SK-N-SH (cell line): Measurements from ENCODE around the gene FDXR. TPM values are rescaled to one million over a fixed set of nuclear protein-coding genes. Genes with fewer than 3 reads are reported as not detected.
A peak's percentile ranks its signal among the peaks of the same experiment; 100 is the strongest.

ENCODE experiments used
- CTCF ChIA-PET: fragments of 300-600, 350-600 bp; formaldehyde crosslinking; extraction: SDS; loops from one replicate; lab custom pipeline; 2021; lab: Yijun Ruan, JAX
- POLR2A ChIA-PET: fragments of 350-600 bp; sonication (Branson Sonifier 250); formaldehyde crosslinking; extraction: SDS; loops from one replicate; lab custom pipeline; 2020; ENCODE audit warnings: antibody characterized with exemption, inconsistent platforms; lab: Yijun Ruan, JAX
- DNase-seq: peaks from one replicate; pipeline ENCODE4 v3.0.0; 2012
- H2AFZ ChIP-seq: fragments of 200-600 bp; sonication (generic); 2 replicates; pipeline ENCODE4 v1.8.1; 2016; ENCODE audit warnings: antibody characterized with exemption, mild to moderate bottlenecking, low read depth
- H3F3A ChIP-seq: fragments of 200-600 bp; sonication (generic); replicated peaks from 2 replicates; pipeline ENCODE3; 2016; ENCODE audit warnings: antibody characterized with exemption, mild to moderate bottlenecking; ENCODE audit not compliant: insufficient read depth
- H3K27ac ChIP-seq, 2 experiments: fragments of 200-500 bp in 1 of 2; fragments of 200-600 bp in 1 of 2; sonication (Bioruptor generic) in 1 of 2; sonication (generic), shearing (Covaris generic) in 1 of 2; 2 replicates each; pipeline versions ENCODE4 v1.5.1 to v1.6.1; 2014 to 2016; ENCODE audit warnings: low read depth in 2 of 2, inconsistent platforms in 1 of 2, low read length in 1 of 2, mild to moderate bottlenecking in 1 of 2, mixed read lengths in 1 of 2
- H3K27me3 ChIP-seq: fragments of 200-600 bp; sonication (generic), shearing (Covaris generic); 2 replicates; pipeline ENCODE4 v1.6.1; 2016; ENCODE audit warnings: mixed run types; ENCODE audit not compliant: insufficient read depth
- H3K36me3 ChIP-seq, 2 experiments: fragments of 200-500 bp in 1 of 2; fragments of 200-600 bp in 1 of 2; sonication (Bioruptor generic) in 1 of 2; sonication (generic) in 1 of 2; replicated peaks in 1 of 2; 2 replicates each; pipeline versions ENCODE3 to v1.5.1; 2014 to 2016; ENCODE audit warnings: low read length in 1 of 2, mild to moderate bottlenecking in 1 of 2; ENCODE audit not compliant: insufficient read depth in 2 of 2, control insufficient read depth in 1 of 2
- H3K4me1 ChIP-seq, 2 experiments: fragments of 200-500 bp in 1 of 2; fragments of 200-600 bp in 1 of 2; sonication (Bioruptor generic) in 1 of 2; sonication (generic), shearing (Covaris generic) in 1 of 2; 2 replicates each; pipeline versions ENCODE4 v1.5.1 to v1.6.1; 2014 to 2016; ENCODE audit warnings: low read depth in 1 of 2, low read length in 1 of 2, mixed run types in 1 of 2; ENCODE audit not compliant: insufficient read depth in 2 of 2, control insufficient read depth in 1 of 2
- H3K4me2 ChIP-seq: fragments of 200-600 bp; sonication (generic), shearing (Covaris generic); 2 replicates; pipeline ENCODE4 v1.6.1; 2017; ENCODE audit warnings: mixed run types
- H3K4me3 ChIP-seq, 2 experiments: fragments of 200-500 bp in 1 of 2; fragments of 200-600 bp in 1 of 2; sonication (Bioruptor generic) in 1 of 2; sonication (generic), shearing (Covaris generic) in 1 of 2; 2 replicates each; pipeline versions ENCODE4 v1.5.1 to v1.8.1; 2014 to 2016; ENCODE audit warnings: low read depth in 2 of 2, inconsistent platforms in 1 of 2, low read length in 1 of 2, mild to moderate bottlenecking in 1 of 2, mixed read lengths in 1 of 2, moderate library complexity in 1 of 2
- H3K79me2 ChIP-seq: fragments of 200-600 bp; sonication (generic); 2 replicates; pipeline ENCODE4 v1.8.1; 2017; ENCODE audit warnings: mild to moderate bottlenecking; ENCODE audit not compliant: insufficient read depth
- H3K9ac ChIP-seq: fragments of 200-600 bp; sonication (generic); 2 replicates; pipeline ENCODE4 v1.6.1; 2017; ENCODE audit warnings: mixed run types
- H3K9me2 ChIP-seq: fragments of 200-600 bp; sonication (generic); 2 replicates; pipeline ENCODE4 v1.6.1; 2017; ENCODE audit warnings: mixed run types
- H3K9me3 ChIP-seq: fragments of 200-600 bp; sonication (generic); 2 replicates; pipeline ENCODE4 v1.6.1; 2017; ENCODE audit warnings: mixed run types, mild to moderate bottlenecking, moderate library complexity
- H4K20me1 ChIP-seq: fragments of 200-600 bp; sonication (generic); 2 replicates; pipeline ENCODE4 v1.6.1; 2017; ENCODE audit warnings: mild to moderate bottlenecking, mixed run types; ENCODE audit not compliant: insufficient read depth
- CHD2 ChIP-seq: fragments of 150-350 bp; IDR thresholded peaks from 2 replicates; pipeline ENCODE4 v1.6.1; 2018; ENCODE audit warnings: low read length; ENCODE audit not compliant: partially characterized antibody
- ELF1 ChIP-seq: IDR thresholded peaks from 2 replicates; pipeline ENCODE4 v1.4.0; 2012
- EP300 ChIP-seq, 2 experiments: IDR thresholded peaks; 2 replicates each; pipeline versions ENCODE4 v1.4.0 to v1.6.1; 2012; ENCODE audit warnings: borderline replicate concordance in 1 of 2, low read depth in 1 of 2, low read length in 1 of 2
- FOXM1 ChIP-seq: IDR thresholded peaks from 2 replicates; pipeline ENCODE4 v1.4.0; 2012; ENCODE audit warnings: low read depth, mild to moderate bottlenecking
- GATA2 ChIP-seq: sonication (generic); formaldehyde crosslinking; IDR thresholded peaks from 2 replicates; pipeline ENCODE4 v1.5.0; 2020; ENCODE audit warnings: mild to moderate bottlenecking, missing genetic modification reagents
- MEF2A ChIP-seq: IDR thresholded peaks from 2 replicates; pipeline ENCODE4 v1.4.0; 2012; ENCODE audit warnings: low read depth, borderline replicate concordance
- MXI1 ChIP-seq: IDR thresholded peaks from 2 replicates; pipeline ENCODE4 v1.6.1; 2012; ENCODE audit warnings: mild to moderate bottlenecking, low read depth, low read length, improper control_type of control experiment
- NRF1 ChIP-seq: IDR thresholded peaks from 2 replicates; pipeline ENCODE4 v1.6.1; 2012; ENCODE audit warnings: low read depth, mild to moderate bottlenecking, low read length
- POLR2AphosphoS5 ChIP-seq: IDR thresholded peaks from 2 replicates; pipeline ENCODE4 v1.6.1; 2012; ENCODE audit warnings: low read depth, low read length
- SIN3A ChIP-seq: IDR thresholded peaks from 2 replicates; pipeline ENCODE4 v1.6.1; 2012; ENCODE audit warnings: low read depth, mild to moderate bottlenecking, low read length, moderate library complexity, borderline replicate concordance
- TAF1 ChIP-seq: IDR thresholded peaks from 2 replicates; pipeline ENCODE4 v1.6.1; 2012; ENCODE audit warnings: low read depth, mild to moderate bottlenecking, low read length, moderate library complexity, borderline replicate concordance
- TCF12 ChIP-seq: IDR thresholded peaks from 2 replicates; pipeline ENCODE4 v1.4.0; 2012
- TEAD4 ChIP-seq: IDR thresholded peaks from 2 replicates; pipeline ENCODE4 v1.4.0; 2012; ENCODE audit warnings: mild to moderate bottlenecking, borderline replicate concordance; ENCODE audit not compliant: insufficient read depth
- YY1 ChIP-seq: IDR thresholded peaks from 2 replicates; pipeline ENCODE4 v1.4.0; 2012; ENCODE audit warnings: low read depth, mild to moderate bottlenecking
- WGBS: methylation state at CpG from one replicate; pipeline ENCODE4 v1.1.6; 2017; ENCODE audit warnings: low lambda C conversion rate; 5-methylcytosine and 5-hydroxymethylcytosine counted together
- polyA plus RNA-seq, 3 experiments: library from polyadenylated mRNA; depleted of rRNA; stranded (reverse); fragments of >200 nt; gene quantifications; 2 replicates each; pipeline ENCODE4 v1.2.3, GENCODE V29; 2012
- TF ChIP-seq, protein P1 (sequence below): fragments of 200-600 bp; sonication (generic); IDR thresholded peaks from 2 replicates; pipeline ENCODE4 v1.6.1; 2017; ENCODE audit warnings: antibody characterized with exemption, mild to moderate bottlenecking, moderate library complexity
- TF ChIP-seq, protein P2 (sequence below): fragments of 150-350 bp; IDR thresholded peaks from 2 replicates; pipeline ENCODE4 v1.6.1; 2016; ENCODE audit warnings: mild to moderate bottlenecking, low read depth, low read length
- TF ChIP-seq, protein P3 (sequence below): IDR thresholded peaks from 2 replicates; pipeline ENCODE4 v1.6.1; 2012; ENCODE audit warnings: mild to moderate bottlenecking, low read depth, low read length, moderate library complexity
- TF ChIP-seq, protein P4 (sequence below): IDR thresholded peaks from 2 replicates; pipeline ENCODE4; 2012
- TF ChIP-seq, protein P5 (sequence below): IDR thresholded peaks from 2 replicates; pipeline ENCODE4 v1.4.0; 2012; ENCODE audit warnings: low read depth, borderline replicate concordance

The FDXR gene, protein sequence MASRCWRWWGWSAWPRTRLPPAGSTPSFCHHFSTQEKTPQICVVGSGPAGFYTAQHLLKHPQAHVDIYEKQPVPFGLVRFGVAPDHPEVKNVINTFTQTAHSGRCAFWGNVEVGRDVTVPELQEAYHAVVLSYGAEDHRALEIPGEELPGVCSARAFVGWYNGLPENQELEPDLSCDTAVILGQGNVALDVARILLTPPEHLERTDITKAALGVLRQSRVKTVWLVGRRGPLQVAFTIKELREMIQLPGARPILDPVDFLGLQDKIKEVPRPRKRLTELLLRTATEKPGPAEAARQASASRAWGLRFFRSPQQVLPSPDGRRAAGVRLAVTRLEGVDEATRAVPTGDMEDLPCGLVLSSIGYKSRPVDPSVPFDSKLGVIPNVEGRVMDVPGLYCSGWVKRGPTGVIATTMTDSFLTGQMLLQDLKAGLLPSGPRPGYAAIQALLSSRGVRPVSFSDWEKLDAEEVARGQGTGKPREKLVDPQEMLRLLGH
- 86.7 and 89.5 TPM in 2 replicates for polyA plus RNA-seq (2012; rRNA removed)
- polyA plus RNA-seq (2012; cell fraction: cytosol; rRNA removed) = 38.8 and 57.6 TPM in 2 replicates
- 126 and 203 TPM in 2 replicates for polyA plus RNA-seq (2012; cell fraction: nucleus; rRNA removed)

DNA sequence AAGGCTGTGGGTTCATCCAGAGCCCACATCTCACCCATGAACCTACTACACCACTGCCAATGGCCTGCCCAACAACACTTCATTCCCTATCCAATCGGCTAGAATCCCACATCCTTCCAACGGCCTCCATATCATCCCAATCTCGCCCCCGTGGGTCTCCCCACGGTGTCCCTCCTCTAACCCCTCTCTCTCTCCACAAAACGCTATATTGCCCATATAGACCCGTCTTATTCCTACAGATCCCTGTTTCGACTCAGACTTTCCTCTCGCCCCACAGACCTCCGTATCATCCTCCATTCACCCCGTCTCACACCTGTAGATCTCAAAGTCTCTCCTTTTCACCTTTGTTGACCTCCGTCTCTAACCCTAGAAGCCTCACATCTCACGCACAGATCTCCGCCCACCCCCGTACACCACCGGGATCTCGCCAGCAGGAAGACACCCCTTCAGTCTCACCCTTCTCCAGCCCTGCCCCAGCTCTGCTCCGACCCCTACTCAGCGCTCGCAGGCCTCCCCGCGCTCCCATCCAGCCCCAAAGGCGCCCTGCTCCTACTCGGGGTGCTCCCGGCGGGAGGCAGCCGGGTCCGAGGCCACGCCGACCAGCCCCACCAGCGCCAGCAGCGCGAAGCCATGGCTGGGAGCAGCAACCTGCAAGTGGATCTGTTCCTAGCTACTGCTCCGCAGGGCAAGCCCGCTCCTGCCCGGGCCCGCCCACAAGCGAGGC is at the start of gene FDXR:
Gene FDXR (minus strand): TSS at position 682 of the 724 bp plus-strand sequence. CDS start 50 bp downstream, at position 632.
- H3K36me3 ChIP-seq = peaks cover 0 to 5% of the 10 kb centered on the region in 2 experiments
- peak within 1 kb of the TSS; percentile 90 for H3K4me2 ChIP-seq
- H3K9me2 ChIP-seq = no peaks in the 10 kb centered on the region
- no peak for DNase-seq
- H3F3A ChIP-seq = no peaks in the 10 kb centered on the region
- H3K27me3 ChIP-seq = no peaks in the 10 kb centered on the region
- H3K27ac ChIP-seq = peak within 1 kb of the TSS; percentile 60 to 81
- no peaks in the 10 kb centered on the region for H3K9me3 ChIP-seq
- peak within 1 kb of the TSS; percentile 69 to 88 for H3K4me3 ChIP-seq
- peaks cover 15% of the 10 kb centered on the region for H3K79me2 ChIP-seq
- peaks cover 9% of the 10 kb centered on the region; the same call in 1 of the 2 replicates for H4K20me1 ChIP-seq
- POLR2A ChIA-PET = interaction anchor here (0.6 to 2.4 kb wide), 22 partner anchors 10 to 398 kb away, joined by 3 to 14 read pairs (median 4); partner anchors contain the start of genes FADS6, GRIN2C, MIF4GD and NAT9
- peak within 1 kb of the TSS; percentile 88 for H2AFZ ChIP-seq
- CTCF ChIA-PET = interaction anchor here (0.6 to 47.7 kb wide), 10 partner anchors 9 to 242 kb away, joined by 3 to 3869 read pairs (median 4); partner anchors contain the start of genes GRIN2C, NAT9 and RAB37
- peaks cover 12 to 19% of the 10 kb centered on the region in 2 experiments; a peak in 3 of 4 replicates for H3K4me1 ChIP-seq
- 5% methylated on average over 26 of the region's 38 CpGs for WGBS
- peak within 1 kb of the TSS; percentile 81 for H3K9ac ChIP-seq
- TF ChIP-seq, protein P1, sequence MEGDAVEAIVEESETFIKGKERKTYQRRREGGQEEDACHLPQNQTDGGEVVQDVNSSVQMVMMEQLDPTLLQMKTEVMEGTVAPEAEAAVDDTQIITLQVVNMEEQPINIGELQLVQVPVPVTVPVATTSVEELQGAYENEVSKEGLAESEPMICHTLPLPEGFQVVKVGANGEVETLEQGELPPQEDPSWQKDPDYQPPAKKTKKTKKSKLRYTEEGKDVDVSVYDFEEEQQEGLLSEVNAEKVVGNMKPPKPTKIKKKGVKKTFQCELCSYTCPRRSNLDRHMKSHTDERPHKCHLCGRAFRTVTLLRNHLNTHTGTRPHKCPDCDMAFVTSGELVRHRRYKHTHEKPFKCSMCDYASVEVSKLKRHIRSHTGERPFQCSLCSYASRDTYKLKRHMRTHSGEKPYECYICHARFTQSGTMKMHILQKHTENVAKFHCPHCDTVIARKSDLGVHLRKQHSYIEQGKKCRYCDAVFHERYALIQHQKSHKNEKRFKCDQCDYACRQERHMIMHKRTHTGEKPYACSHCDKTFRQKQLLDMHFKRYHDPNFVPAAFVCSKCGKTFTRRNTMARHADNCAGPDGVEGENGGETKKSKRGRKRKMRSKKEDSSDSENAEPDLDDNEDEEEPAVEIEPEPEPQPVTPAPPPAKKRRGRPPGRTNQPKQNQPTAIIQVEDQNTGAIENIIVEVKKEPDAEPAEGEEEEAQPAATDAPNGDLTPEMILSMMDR = no peak
- TF ChIP-seq TCF12 = no peak
- TF ChIP-seq NRF1 = no peak; the same call in 1 of the 2 replicates
- 0 out of 2 replicates have a peak, but pooled peaks have one; percentile 14 for TF ChIP-seq YY1
- TF ChIP-seq EP300 (IDR thresholded peaks at IDR 0.05; ENCODE audit: borderline replicate concordance in 1 of 2, low read depth in 1 of 2, low read length in 1 of 2) = no peak
- TF ChIP-seq, protein P2, sequence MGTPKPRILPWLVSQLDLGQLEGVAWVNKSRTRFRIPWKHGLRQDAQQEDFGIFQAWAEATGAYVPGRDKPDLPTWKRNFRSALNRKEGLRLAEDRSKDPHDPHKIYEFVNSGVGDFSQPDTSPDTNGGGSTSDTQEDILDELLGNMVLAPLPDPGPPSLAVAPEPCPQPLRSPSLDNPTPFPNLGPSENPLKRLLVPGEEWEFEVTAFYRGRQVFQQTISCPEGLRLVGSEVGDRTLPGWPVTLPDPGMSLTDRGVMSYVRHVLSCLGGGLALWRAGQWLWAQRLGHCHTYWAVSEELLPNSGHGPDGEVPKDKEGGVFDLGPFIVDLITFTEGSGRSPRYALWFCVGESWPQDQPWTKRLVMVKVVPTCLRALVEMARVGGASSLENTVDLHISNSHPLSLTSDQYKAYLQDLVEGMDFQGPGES = no peak
- 0 out of 2 replicates have a peak, but pooled peaks have one; percentile 64 for TF ChIP-seq SIN3A
- peak; percentile 98 for TF ChIP-seq TAF1
- TF ChIP-seq, protein P3, sequence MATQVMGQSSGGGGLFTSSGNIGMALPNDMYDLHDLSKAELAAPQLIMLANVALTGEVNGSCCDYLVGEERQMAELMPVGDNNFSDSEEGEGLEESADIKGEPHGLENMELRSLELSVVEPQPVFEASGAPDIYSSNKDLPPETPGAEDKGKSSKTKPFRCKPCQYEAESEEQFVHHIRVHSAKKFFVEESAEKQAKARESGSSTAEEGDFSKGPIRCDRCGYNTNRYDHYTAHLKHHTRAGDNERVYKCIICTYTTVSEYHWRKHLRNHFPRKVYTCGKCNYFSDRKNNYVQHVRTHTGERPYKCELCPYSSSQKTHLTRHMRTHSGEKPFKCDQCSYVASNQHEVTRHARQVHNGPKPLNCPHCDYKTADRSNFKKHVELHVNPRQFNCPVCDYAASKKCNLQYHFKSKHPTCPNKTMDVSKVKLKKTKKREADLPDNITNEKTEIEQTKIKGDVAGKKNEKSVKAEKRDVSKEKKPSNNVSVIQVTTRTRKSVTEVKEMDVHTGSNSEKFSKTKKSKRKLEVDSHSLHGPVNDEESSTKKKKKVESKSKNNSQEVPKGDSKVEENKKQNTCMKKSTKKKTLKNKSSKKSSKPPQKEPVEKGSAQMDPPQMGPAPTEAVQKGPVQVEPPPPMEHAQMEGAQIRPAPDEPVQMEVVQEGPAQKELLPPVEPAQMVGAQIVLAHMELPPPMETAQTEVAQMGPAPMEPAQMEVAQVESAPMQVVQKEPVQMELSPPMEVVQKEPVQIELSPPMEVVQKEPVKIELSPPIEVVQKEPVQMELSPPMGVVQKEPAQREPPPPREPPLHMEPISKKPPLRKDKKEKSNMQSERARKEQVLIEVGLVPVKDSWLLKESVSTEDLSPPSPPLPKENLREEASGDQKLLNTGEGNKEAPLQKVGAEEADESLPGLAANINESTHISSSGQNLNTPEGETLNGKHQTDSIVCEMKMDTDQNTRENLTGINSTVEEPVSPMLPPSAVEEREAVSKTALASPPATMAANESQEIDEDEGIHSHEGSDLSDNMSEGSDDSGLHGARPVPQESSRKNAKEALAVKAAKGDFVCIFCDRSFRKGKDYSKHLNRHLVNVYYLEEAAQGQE = peak; percentile 50; the same call in 1 of the 2 replicates
- TF ChIP-seq MEF2A = no peak
- TF ChIP-seq, protein P4, sequence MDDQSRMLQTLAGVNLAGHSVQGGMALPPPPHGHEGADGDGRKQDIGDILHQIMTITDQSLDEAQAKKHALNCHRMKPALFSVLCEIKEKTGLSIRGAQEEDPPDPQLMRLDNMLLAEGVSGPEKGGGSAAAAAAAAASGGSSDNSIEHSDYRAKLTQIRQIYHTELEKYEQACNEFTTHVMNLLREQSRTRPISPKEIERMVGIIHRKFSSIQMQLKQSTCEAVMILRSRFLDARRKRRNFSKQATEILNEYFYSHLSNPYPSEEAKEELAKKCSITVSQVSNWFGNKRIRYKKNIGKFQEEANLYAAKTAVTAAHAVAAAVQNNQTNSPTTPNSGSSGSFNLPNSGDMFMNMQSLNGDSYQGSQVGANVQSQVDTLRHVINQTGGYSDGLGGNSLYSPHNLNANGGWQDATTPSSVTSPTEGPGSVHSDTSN = no peak
- TF ChIP-seq, protein P5, sequence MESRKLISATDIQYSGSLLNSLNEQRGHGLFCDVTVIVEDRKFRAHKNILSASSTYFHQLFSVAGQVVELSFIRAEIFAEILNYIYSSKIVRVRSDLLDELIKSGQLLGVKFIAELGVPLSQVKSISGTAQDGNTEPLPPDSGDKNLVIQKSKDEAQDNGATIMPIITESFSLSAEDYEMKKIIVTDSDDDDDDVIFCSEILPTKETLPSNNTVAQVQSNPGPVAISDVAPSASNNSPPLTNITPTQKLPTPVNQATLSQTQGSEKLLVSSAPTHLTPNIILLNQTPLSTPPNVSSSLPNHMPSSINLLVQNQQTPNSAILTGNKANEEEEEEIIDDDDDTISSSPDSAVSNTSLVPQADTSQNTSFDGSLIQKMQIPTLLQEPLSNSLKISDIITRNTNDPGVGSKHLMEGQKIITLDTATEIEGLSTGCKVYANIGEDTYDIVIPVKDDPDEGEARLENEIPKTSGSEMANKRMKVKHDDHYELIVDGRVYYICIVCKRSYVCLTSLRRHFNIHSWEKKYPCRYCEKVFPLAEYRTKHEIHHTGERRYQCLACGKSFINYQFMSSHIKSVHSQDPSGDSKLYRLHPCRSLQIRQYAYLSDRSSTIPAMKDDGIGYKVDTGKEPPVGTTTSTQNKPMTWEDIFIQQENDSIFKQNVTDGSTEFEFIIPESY = no peak
- peak; percentile 99 for TF ChIP-seq POLR2AphosphoS5
- no peak for TF ChIP-seq ELF1
- no peak for TF ChIP-seq GATA2 (CRISPR knock-in tag)
- TF ChIP-seq TEAD4 = no peak
- no peak for TF ChIP-seq FOXM1
- no peak for TF ChIP-seq CHD2
- TF ChIP-seq MXI1 = peak; percentile 21; the same call in 1 of the 2 replicates
